Left forelimb (tissue), 1 donor: ENCODE measurements around the gene TDRD5.
A peak's percentile ranks its signal among the peaks of the same experiment; 100 is the strongest.

Source experiments
- DNase-seq: peaks from one replicate; pipeline ENCODE4 v3.0.0-alpha.2; 2018; ENCODE audit warnings: low spot score

TDRD5 gene

GRCh38 chr1:179591592-179592580 lies at the start of gene TDRD5:
TDRD5 (plus strand) TSS chr1:179591832; CDS start chr1:179592616, 784 bp downstream.
- no peak for DNase-seq

- DNase-seq: no peak
These were observed 46.3 kb upstream of the TDRD5 start for GRCh38 chr1:179545321-179545720.

GRCh38 chr1:179547021-179547535 lies 44.6 kb upstream of the TDRD5 start:
- DNase-seq: no peak

- DNase-seq: no peak
These were observed 42.8 kb upstream of the TDRD5 start for GRCh38 chr1:179548666-179549367.

GRCh38 chr1:179549368-179549700 lies 42.3 kb upstream of the TDRD5 start:
- no peak for DNase-seq

- DNase-seq: no peak
These were observed 40.6 kb upstream of the TDRD5 start for GRCh38 chr1:179550746-179551682.

- DNase-seq: no peak
These were observed 37.2 kb upstream of the TDRD5 start for GRCh38 chr1:179554427-179554826.

- no peak for DNase-seq
These were observed 33.6 kb upstream of the TDRD5 start for GRCh38 chr1:179558078-179558477.

- no peak for DNase-seq
These were observed 15.9 kb upstream of the TDRD5 start, which contains the start of gene NPHS2 for GRCh38 chr1:179575497-179576314. NPHS2 (minus strand) TSS chr1:179575948; CDS start chr1:179575864, 84 bp downstream.

GRCh38 chr1:179576509-179576908 lies 15.1 kb upstream of the TDRD5 start:
- no peak for DNase-seq

GRCh38 chr1:179583771-179584320 lies 7.8 kb upstream of the TDRD5 start:
- no peak for DNase-seq

GRCh38 chr1:179586107-179586823 lies 5.4 kb upstream of the TDRD5 start:
- peak; percentile 80 for DNase-seq

- DNase-seq: no peak
These were observed 4.3 kb upstream of the TDRD5 start for GRCh38 chr1:179587336-179587735.

GRCh38 chr1:179588425-179589024 lies 3.1 kb upstream of the TDRD5 start:
- DNase-seq: no peak

- DNase-seq: no peak
These were observed 2.1 kb upstream of the TDRD5 start for GRCh38 chr1:179589509-179589908.

- DNase-seq: no peak
These were observed 961 bp upstream of the TDRD5 start for GRCh38 chr1:179590671-179591070.

- DNase-seq: no peak
These were observed 410 bp upstream of the TDRD5 start for GRCh38 chr1:179591253-179591591.

- no peak for DNase-seq
These were observed 7.0 kb downstream of the TDRD5 start for GRCh38 chr1:179598631-179599030.

GRCh38 chr1:179599623-179600249 lies 8.1 kb downstream of the TDRD5 start:
- DNase-seq: no peak
